Activated CD4-positive, CD25-positive, alpha-beta regulatory T cell treated with anti-CD3 and anti-CD28 coated beads, Interleukin-2, amount 50 U/mL, for 24 hours (primary cell): ENCODE results near the gene FEZF1.

ENCODE experiments used
- ATAC-seq, 2 donors: fragments of 150-1000 bp; cut with Tn5 transposase; one replicate each; pipeline ENCODE4 v1.10.0; 2021; ENCODE audit warnings: mild to moderate bottlenecking in 1 of 2, moderate library complexity in 1 of 2

The FEZF1 gene

GRCh38 chr7:122304319-122304975 is at the start of gene FEZF1:
Gene FEZF1 (minus strand): TSS chr7:122304750. CDS start chr7:122304437, 313 bp downstream.
- ATAC-seq: no peak

GRCh38 chr7:122352454-122352853 is 47.9 kb upstream of the FEZF1 start:
- ATAC-seq: no peak

- no peak for ATAC-seq
These were observed 46.2 kb upstream of the FEZF1 start for GRCh38 chr7:122350701-122351100.

GRCh38 chr7:122344303-122344620 is 39.7 kb upstream of the FEZF1 start:
- no peak for ATAC-seq

GRCh38 chr7:122343601-122344302 is 39.2 kb upstream of the FEZF1 start:
- ATAC-seq: no peak

- ATAC-seq: no peak
These were observed 35.9 kb upstream of the FEZF1 start for GRCh38 chr7:122340427-122340826.

GRCh38 chr7:122339145-122339904 is 34.8 kb upstream of the FEZF1 start:
- ATAC-seq: no peak

GRCh38 chr7:122337011-122337410 is 32.5 kb upstream of the FEZF1 start:
- ATAC-seq: no peak

- no peak for ATAC-seq
These were observed 24.7 kb upstream of the FEZF1 start for GRCh38 chr7:122329145-122329802.

- no peak for ATAC-seq
These were observed 23.4 kb upstream of the FEZF1 start for GRCh38 chr7:122327969-122328368.

GRCh38 chr7:122316467-122317388 is 12.2 kb upstream of the FEZF1 start:
- ATAC-seq: no peak

- ATAC-seq: no peak
These were observed 11.2 kb upstream of the FEZF1 start for GRCh38 chr7:122315507-122316466.

GRCh38 chr7:122314284-122314683 is 9.7 kb upstream of the FEZF1 start:
- no peak for ATAC-seq

GRCh38 chr7:122312789-122313188 is 8.2 kb upstream of the FEZF1 start:
- ATAC-seq: no peak

GRCh38 chr7:122311734-122312450 is 7.3 kb upstream of the FEZF1 start:
- ATAC-seq: no peak

GRCh38 chr7:122311050-122311700 is 6.6 kb upstream of the FEZF1 start:
- ATAC-seq: no peak

- no peak for ATAC-seq
These were observed 5.8 kb upstream of the FEZF1 start for GRCh38 chr7:122310119-122311021.

- no peak for ATAC-seq
These were observed 4.9 kb upstream of the FEZF1 start for GRCh38 chr7:122309421-122309820.

GRCh38 chr7:122307228-122307621 is 2.7 kb upstream of the FEZF1 start:
- no peak for ATAC-seq
